GM19467 (cell line): Measurements from ENCODE around the gene MED8.

ENCODE experiments used
- ATAC-seq: cut with Tn5 transposase; IDR thresholded peaks from one replicate; pipeline ENCODE4 v1.9.1; 2021; ENCODE audit warnings: mild to moderate bottlenecking, moderate library complexity; ENCODE audit not compliant: unreplicated experiment

Gene MED8

DNA sequence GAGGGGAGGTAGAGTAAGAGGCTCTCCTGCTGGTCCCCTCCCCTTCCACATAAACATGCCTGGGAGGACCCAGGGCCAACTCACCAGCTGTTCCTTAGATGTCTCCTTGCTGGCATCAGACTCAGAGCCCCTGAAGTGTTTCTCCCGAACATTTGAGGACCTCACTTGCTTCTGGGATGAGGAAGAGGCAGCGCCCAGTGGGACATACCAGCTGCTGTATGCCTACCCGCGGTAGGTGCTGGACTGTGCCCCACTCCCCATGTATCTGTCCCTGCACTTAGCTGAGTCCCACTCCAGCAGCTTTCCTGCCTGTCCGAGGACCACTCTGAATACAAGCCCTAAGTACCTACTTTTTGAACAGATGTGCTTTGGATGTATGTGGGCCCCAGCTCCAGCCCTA, 51.6 kb downstream of the MED8 start:
- no peak for ATAC-seq

DNA sequence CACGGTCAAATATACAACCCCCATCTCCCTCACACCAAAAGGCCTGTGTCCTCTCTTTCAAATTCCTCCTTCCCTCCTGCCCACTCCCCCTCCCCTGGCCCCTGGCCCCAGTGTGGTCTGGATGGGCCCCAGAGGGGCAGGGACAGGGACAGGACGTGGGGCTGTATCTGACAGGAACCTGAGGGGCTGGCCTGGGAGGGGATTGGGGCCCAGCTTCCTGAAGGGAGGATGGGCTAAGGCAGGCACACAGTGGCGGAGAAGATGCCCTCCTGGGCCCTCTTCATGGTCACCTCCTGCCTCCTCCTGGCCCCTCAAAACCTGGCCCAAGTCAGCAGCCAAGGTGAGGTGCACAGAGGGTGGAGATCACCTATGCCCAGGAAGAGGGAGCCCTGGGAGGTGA, 52.0 kb downstream of the MED8 start, which contains the start of gene MPL:
Gene MPL (plus strand): TSS at position 231 of the 400 bp plus-strand sequence. CDS start 31 bp downstream, at position 262.
- no peak for ATAC-seq

DNA sequence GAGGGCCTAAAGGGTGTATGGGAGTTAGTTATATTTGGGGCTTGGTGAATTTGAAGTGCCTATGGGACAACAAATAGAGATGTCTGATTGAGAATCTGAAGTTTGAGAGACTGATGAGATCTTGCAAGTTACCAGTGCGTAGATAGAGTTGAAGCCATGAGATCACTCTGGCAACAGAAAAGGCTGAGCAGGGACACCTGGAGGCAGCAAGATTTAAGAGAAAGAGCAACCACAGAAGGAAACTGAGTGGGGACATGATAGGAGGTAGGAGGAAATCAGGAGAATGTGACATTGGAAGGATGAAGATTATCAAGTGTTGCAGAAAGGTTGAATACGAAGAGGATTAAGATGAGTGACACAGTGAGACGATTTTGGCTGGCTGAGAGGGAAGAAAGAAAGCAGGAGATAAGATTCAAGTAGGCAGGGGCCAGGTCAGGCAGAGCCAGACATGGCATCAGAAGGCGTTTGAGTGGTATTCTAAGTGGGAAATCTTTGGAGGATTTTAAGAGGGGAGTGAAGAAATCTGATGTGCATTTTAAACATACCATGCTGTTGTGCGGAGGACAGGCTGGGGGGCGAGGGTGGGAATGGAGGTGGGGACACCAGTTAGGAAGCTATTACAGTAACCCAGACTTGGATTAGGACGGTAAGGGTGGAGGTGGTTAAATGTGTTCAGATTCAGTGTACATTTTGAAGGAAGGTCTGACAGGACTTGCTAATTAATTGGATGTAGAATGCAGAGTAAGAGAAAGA, 55.0 kb downstream of the MED8 start:
- ATAC-seq, result no peak
